Transverse colon (tissue), 3 donors: ENCODE data around the gene RIMS3.

ENCODE experiments used
- CTCF ChIP-seq, 5 experiments: fragments of 200-600 bp in 3 of 5; fragments of 450-650 bp in 2 of 5; sonication (generic) in 3 of 5; IDR thresholded peaks; 1 replicate in 2 of 5; 2 replicates in 3 of 5; pipeline ENCODE4 v1.5.1; 2016 to 2017; ENCODE audit warnings: antibody characterized with exemption in 5 of 5, inconsistent platforms in 3 of 5, mild to moderate bottlenecking in 2 of 5, moderate library complexity in 1 of 5
- POLR2A ChIP-seq: fragments of 450-650 bp; IDR thresholded peaks from one replicate; pipeline ENCODE4 v1.6.1; 2016; ENCODE audit warnings: antibody characterized with exemption, mild to moderate bottlenecking, moderate library complexity

DNA sequence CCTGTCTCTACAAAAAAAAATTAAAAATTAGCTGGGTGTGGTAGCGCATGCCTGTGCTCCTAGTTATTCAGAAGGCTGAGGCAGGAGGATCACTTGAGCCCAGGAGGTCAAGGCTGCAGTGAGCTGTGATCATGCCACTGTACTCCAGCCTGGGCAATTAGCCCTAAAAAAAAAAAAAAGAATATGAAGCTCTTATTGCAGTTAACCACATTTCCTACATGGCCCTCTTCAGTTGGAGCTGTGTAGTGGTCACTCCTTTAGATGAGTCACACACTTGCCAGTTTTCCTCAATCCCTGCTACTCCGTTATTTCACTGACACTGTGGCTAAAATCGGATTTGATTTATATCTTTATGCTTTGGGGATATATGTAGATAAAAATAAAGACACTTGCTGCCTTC lies 37.8 kb upstream of the RIMS3 start:
- TF ChIP-seq CTCF (IDR thresholded peaks at IDR 0.05) (no peak), POLR2A (no peak)
